Activated CD4-positive, CD25-positive, alpha-beta regulatory T cell treated with anti-CD3 and anti-CD28 coated beads, Interleukin-2, amount 50 U/mL, for 72 hours (primary cell): ENCODE data around the gene GDF2.

Source experiments
- DNase-seq: peaks from one replicate; pipeline ENCODE4 v3.0.0; 2021

Gene GDF2

GRCh38 chr10:47356708-47357107, 34.5 kb downstream of the GDF2 start:
- DNase-seq = no peak

GRCh38 chr10:47357131-47357582, 34.9 kb downstream of the GDF2 start:
- no peak for DNase-seq

- no peak for DNase-seq
Measured at GRCh38 chr10:47357911-47358310, 35.7 kb downstream of the GDF2 start.

GRCh38 chr10:47358457-47358856, 36.2 kb downstream of the GDF2 start:
- peak; percentile 14 for DNase-seq

- no peak for DNase-seq
Measured at GRCh38 chr10:47359101-47359500, 36.8 kb downstream of the GDF2 start.

- DNase-seq = peak; percentile 21
Measured at GRCh38 chr10:47359626-47360418, 37.6 kb downstream of the GDF2 start.

GRCh38 chr10:47360419-47361040, 38.3 kb downstream of the GDF2 start:
- no peak for DNase-seq

- DNase-seq = peak; percentile 37
Measured at GRCh38 chr10:47361293-47361692, 39.0 kb downstream of the GDF2 start.

- no peak for DNase-seq
Measured at GRCh38 chr10:47362199-47362598, 39.9 kb downstream of the GDF2 start.

- no peak for DNase-seq
Measured at GRCh38 chr10:47363781-47364180, 41.5 kb downstream of the GDF2 start.

GRCh38 chr10:47364366-47364765, 42.1 kb downstream of the GDF2 start:
- no peak for DNase-seq

- DNase-seq = no peak
Measured at GRCh38 chr10:47364911-47365310, 42.7 kb downstream of the GDF2 start.

GRCh38 chr10:47365431-47366180, 43.4 kb downstream of the GDF2 start:
- no peak for DNase-seq

- DNase-seq = no peak
Measured at GRCh38 chr10:47366181-47366631, 44.0 kb downstream of the GDF2 start.

GRCh38 chr10:47366731-47367460, 44.6 kb downstream of the GDF2 start:
- no peak for DNase-seq

GRCh38 chr10:47367646-47368045, 45.4 kb downstream of the GDF2 start:
- DNase-seq = no peak

GRCh38 chr10:47368431-47369180, 46.4 kb downstream of the GDF2 start:
- DNase-seq = no peak

- no peak for DNase-seq
Measured at GRCh38 chr10:47369251-47369894, 47.1 kb downstream of the GDF2 start.

- DNase-seq = no peak
Measured at GRCh38 chr10:47370015-47370767, 47.9 kb downstream of the GDF2 start.

- no peak for DNase-seq
Measured at GRCh38 chr10:47370878-47371277, 48.6 kb downstream of the GDF2 start.
